ENCODE measurements around the gene OVOL2. TPM values are rescaled to one million over a fixed set of nuclear protein-coding genes. Genes with fewer than 3 reads are reported as not detected.
"Not testable (repeated sequence)": the region's sequence is repeated elsewhere in the genome, so short reads cannot be mapped to it uniquely, and the experiment has no call there.

The OVOL2 gene
- total RNA-seq, 2 experiments from 2014 or later = not detected

DNA sequence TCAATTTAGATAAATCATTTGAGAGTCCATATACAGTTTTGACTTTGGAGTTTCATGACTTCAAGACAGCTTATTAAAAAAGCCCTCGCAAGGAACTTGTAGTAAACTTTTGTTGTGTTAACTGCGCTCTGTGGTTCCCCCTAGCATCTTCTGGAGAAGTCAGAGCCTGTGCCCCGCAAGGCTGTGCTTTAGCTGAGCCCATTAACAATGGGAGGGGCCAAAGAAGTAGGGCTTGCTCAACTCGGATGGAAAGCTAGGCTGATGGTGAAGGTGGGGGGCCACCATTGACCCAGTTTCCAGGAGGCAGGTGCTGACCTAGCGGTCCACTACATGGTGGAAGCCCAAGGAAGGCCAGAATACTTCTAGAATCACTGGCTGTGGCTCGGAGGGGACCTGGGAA is 29.3 kb upstream of the OVOL2 start:
- ChIA-PET CTCF (no interaction called here), POLR2A (no interaction called here)
- DNase-seq (no peak), ATAC-seq (no peak)
- no peaks in the 10 kb centered on the region for H3K27me3 Mint-ChIP-seq (ENCODE audit: low read depth)
- no peak overlapping the region for H3K27ac Mint-ChIP-seq
- H3K4me3 Mint-ChIP-seq = no peak overlapping the region
- H3K4me1 Mint-ChIP-seq (ENCODE audit: low read depth) = no peaks in the 10 kb centered on the region
- H3K9me3 Mint-ChIP-seq (ENCODE audit: insufficient read depth) = no peaks in the 10 kb centered on the region
- no peaks in the 10 kb centered on the region for H3K36me3 Mint-ChIP-seq (ENCODE audit: low read depth)

DNA sequence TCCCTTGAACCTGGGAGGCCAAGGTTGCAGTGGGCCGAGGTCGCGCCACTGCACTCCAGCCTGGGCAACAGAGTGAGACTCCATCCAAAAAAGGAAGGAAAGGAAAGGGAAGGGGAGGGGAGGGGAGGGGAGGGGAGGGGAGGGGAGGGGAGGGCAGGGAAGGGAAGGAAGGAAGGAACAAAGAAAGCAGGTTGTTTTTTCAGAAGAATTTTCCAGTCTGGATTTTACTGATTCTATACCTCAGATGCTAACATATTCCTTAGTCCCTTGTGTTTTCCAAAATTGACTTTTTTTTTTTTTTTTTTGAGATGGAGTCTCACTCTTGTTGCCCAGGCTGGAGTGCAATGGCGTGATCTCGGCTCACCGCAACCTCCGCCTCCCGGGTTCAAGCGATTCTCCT is 23.1 kb upstream of the OVOL2 start:
- H3K4me3 Mint-ChIP-seq; H3K27ac Mint-ChIP-seq; H3K4me1 Mint-ChIP-seq (ENCODE audit: low read depth); CTCF ChIA-PET; DNase-seq; H3K36me3 Mint-ChIP-seq (ENCODE audit: low read depth); ATAC-seq; H3K9me3 Mint-ChIP-seq (ENCODE audit: insufficient read depth); POLR2A ChIA-PET; H3K27me3 Mint-ChIP-seq (ENCODE audit: low read depth): not testable (repeated sequence)

DNA sequence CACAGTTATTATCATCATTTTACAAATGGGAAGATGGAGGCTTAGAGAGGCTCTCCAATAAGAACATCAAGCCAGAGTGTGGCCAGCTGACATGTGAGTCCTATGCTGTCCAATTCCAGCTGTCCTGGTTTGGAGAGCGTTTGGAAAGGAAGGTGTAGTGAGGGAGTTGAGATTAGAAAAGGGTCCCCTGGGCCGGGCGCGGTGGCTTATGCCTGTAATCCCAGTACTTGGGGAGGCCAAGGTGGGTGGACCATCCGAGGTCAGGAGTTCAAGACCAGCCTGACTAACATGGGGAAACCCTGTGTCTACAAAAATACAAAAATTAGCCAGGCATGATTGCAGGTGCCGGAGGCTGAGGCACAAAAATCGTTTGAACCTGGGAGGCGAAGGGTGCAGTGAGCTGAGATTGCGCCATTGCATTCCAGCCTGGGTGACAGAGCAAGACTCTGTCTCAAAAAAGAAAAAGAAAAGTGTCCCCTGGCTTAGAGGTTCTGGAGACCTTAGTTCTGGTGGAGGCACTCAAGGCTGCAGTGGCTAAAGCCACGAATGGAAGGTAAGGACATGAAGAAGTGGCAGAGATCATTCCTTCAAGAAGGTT is 22.1 kb upstream of the OVOL2 start:
- no peaks in the 10 kb centered on the region for H3K27me3 Mint-ChIP-seq (ENCODE audit: low read depth)

DNA sequence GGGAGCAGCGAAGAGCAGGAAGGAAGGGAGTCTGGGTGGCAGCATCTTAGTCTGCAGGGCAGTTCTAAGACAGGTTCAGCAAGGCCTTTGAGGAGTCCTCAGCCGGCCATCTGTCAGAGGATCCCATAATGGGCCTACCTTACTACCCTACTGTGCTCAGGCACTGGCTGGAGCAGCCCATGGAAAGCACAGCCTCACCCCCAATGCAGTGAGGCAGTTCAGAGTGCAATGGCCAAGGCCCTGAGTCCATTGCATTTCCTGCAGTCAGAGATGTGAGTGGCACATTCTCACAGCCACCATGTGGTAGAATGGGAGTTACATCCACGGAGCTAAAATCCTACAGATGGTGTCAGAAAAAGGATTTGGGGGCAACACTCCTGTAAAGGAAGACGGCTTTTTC is 19.4 kb upstream of the OVOL2 start:
- H3K9me3 Mint-ChIP-seq (ENCODE audit: insufficient read depth) = no peaks in the 10 kb centered on the region
- no peak overlapping the region for H3K27ac Mint-ChIP-seq
- no peaks in the 10 kb centered on the region for H3K4me1 Mint-ChIP-seq (ENCODE audit: low read depth)
- DNase-seq (no peak), ATAC-seq (no peak)
- ChIA-PET POLR2A (no interaction called here), CTCF (no interaction called here)
- H3K4me3 Mint-ChIP-seq = no peak overlapping the region
- peaks cover 2% of the 10 kb centered on the region for H3K27me3 Mint-ChIP-seq (ENCODE audit: low read depth)
- H3K36me3 Mint-ChIP-seq (ENCODE audit: low read depth) = no peaks in the 10 kb centered on the region

More for the DNA sequence above, 22.1 kb upstream of the OVOL2 start:
- CTCF ChIA-PET = no interaction called here
- H3K4me1 Mint-ChIP-seq (ENCODE audit: low read depth) = no peaks in the 10 kb centered on the region
- POLR2A ChIA-PET = no interaction called here
- no peaks in the 10 kb centered on the region for H3K36me3 Mint-ChIP-seq (ENCODE audit: low read depth)
- H3K4me3 Mint-ChIP-seq = no peak overlapping the region
- DNase-seq = no peak
- no peaks in the 10 kb centered on the region for H3K9me3 Mint-ChIP-seq (ENCODE audit: insufficient read depth)
- no peak overlapping the region for H3K27ac Mint-ChIP-seq
- ATAC-seq = no peak

DNA sequence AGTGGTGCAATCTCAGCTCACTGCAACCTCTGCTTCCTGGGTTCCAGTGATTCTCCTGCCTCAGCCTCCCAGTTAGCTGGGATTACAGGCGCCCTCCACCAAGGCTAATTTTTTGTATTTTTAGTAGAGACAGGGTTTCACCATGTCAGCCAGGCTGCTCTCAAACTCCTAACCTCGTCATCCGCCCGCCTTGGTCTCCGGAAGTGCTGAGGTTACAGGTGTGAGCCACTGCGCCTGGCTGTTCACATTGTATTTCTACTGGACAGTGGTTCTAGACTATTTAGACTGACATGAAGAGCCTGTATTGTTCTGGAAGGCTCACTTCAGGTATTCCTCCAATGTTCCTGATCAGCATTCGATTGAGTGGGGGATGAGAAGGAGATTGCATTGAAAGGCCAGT is 14.8 kb upstream of the OVOL2 start:
- no peak overlapping the region for H3K27ac Mint-ChIP-seq
- no peak overlapping the region for H3K4me3 Mint-ChIP-seq
- DNase-seq = no peak
- ChIA-PET POLR2A (no interaction called here), CTCF (no interaction called here)
- H3K27me3 Mint-ChIP-seq (ENCODE audit: low read depth) = peaks cover 6% of the 10 kb centered on the region
- H3K4me1 Mint-ChIP-seq (ENCODE audit: low read depth) = no peaks in the 10 kb centered on the region
- no peaks in the 10 kb centered on the region for H3K9me3 Mint-ChIP-seq (ENCODE audit: insufficient read depth)
- no peak for ATAC-seq
- H3K36me3 Mint-ChIP-seq (ENCODE audit: low read depth) = no peaks in the 10 kb centered on the region

DNA sequence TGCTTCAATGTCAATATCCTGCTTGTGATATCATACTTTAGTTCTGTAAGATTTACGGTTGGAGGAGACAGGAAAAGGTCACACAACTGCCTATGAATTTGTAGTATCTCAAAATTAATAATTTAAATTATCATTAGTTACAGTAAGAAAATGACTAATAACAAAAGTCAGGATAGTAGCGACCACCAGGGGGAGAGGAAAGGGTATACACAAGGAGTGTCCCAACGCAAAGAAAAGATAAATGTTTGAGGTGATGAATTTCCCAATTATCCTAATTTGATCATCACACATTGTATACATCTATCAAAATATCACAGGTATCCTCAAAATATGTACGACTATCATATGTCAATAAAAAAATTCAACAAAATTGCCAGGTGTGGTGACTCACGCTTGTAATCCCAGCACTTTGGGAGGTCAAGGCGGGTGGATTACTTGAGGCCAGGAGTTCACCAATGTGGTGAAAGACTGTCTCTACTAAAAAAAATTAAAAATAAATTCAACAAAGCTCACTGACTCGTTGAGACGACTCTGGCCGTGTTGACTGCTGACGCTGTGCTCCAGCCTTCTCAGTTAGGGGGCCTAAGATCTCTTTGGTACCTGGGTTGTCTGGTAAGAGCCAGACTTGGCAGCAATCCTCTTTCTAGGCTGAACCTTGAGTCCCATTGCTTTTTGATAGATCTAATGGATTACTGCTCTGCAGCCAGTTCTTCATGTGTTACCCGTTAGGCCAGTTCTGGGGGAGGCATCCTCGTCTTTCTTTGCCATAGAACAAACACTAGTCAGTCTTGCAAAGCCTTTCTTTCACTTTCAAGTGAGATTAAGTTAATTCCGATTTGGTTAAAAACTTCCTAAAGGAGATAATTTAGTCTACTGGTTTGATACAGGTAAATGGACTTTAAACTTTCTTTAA is 9.0 kb upstream of the OVOL2 start:
- Mint-ChIP-seq H3K4me3 (no peak overlapping the region), H3K36me3 (ENCODE audit: low read depth) (no peaks in the 10 kb centered on the region), H3K9me3 (ENCODE audit: insufficient read depth) (no peaks in the 10 kb centered on the region), H3K27ac (no peak overlapping the region), H3K4me1 (ENCODE audit: low read depth) (no peaks in the 10 kb centered on the region), H3K27me3 (ENCODE audit: low read depth) (peaks cover 15% of the 10 kb centered on the region)
- ATAC-seq = no peak
- DNase-seq = no peak
- CTCF ChIA-PET = no interaction called here
- POLR2A ChIA-PET = no interaction called here

DNA sequence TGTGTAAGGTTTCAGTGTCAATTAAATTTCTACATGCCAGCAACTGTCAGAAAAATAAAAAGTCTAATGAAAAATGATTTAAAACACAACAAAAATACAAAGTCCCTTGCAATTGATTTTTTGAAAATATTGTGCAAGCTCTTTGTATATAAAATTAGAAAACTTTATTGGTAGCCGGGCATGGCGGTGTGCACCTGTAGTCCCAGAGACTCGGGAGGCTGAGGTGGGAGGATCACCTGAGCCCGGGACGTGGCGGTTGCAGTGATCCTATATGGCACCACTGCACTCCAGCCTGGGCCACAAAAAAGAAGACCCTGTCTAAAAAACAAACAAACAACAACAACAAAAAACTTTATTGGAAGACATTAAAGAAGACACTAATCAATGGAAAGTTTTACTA is 6.0 kb upstream of the OVOL2 start:
- ATAC-seq (no peak), DNase-seq (no peak)
- Mint-ChIP-seq H3K4me3 (no peak overlapping the region), H3K4me1 (ENCODE audit: low read depth) (peaks cover under 1% of the 10 kb centered on the region), H3K36me3 (ENCODE audit: low read depth) (no peaks in the 10 kb centered on the region), H3K27ac (no peak overlapping the region), H3K9me3 (ENCODE audit: insufficient read depth) (no peaks in the 10 kb centered on the region), H3K27me3 (ENCODE audit: low read depth) (peaks cover 28% of the 10 kb centered on the region)
- ChIA-PET CTCF (no interaction called here), POLR2A (no interaction called here)

DNA sequence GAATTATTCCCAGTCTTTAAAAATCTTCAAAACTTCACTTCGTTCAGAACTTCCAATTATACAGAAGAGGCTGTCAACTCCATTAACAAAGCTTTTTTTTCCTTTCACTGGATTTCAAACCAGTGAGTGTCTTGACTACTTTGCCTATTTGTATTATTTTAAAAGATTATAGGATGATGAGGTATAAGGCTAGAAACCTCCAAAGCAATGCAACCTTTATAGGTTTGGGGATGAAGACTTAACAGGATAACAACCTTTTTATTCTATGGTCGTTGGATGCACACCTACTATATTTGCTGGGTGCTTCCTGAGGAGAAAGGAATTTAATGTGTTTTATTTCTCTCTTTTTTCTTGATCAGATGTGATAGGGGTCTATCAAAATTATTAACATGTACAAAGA is 1.9 kb upstream of the OVOL2 start:
- H3K36me3 Mint-ChIP-seq (ENCODE audit: low read depth) = no peaks in the 10 kb centered on the region
- H3K27ac Mint-ChIP-seq = no peak overlapping the region
- POLR2A ChIA-PET = no interaction called here
- peaks cover 15% of the 10 kb centered on the region for H3K4me1 Mint-ChIP-seq (ENCODE audit: low read depth)
- H3K9me3 Mint-ChIP-seq (ENCODE audit: insufficient read depth) = no peaks in the 10 kb centered on the region
- DNase-seq = no peak
- CTCF ChIA-PET = no interaction called here
- H3K27me3 Mint-ChIP-seq (ENCODE audit: low read depth) = peaks cover 54% of the 10 kb centered on the region
- ATAC-seq = no peak
- no peak overlapping the region for H3K4me3 Mint-ChIP-seq

DNA sequence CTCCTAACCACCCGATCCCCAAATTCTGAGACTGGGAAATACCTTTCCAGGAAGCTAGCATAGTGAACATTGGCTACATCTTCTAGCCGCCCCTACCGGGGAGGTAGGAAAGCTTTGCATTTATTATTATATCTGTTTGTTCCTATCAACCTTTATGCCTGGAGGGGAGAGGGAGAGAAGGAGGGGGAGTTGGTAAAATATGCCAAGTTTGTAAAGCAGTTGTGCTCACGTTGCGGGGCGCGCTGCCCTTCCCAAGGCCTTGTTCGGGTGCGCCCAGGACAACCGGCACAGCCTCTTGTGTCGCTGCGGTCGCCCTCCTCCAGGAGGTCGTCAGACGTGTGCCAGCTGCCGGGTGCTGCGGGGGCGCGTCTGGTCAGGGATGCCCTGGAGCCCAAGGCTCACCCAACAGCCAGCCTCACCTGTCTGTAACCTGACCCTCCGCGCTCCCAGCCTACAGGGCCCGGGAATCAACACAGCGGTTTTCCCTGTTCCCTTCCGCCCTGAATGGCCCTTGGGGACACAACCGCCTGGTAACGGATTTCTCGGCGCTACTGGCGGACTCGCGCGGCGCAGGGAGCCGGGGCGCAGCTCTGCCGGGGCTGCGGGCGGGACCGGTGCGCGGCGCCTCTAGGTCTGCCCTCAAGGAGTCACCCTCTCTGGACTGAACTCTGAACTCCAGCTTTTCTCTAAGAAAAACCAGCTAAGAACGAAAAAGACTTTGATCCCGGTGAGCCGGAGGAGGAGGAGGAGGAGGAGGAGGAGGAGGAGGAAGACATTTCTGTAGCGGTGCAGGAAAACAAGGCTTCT is 1.1 kb upstream of the OVOL2 start:
- H3K27ac Mint-ChIP-seq = no peak overlapping the region
- H3K27me3 Mint-ChIP-seq (ENCODE audit: low read depth) = peaks cover 54% of the 10 kb centered on the region
- DNase-seq = no peak
- ATAC-seq = no peak
- no peak overlapping the region for H3K4me3 Mint-ChIP-seq
- ChIA-PET CTCF (no interaction called here), POLR2A (interaction anchor here (0.7 kb wide), 1 partner anchor 18 kb away, joined by 3 read pairs; no protein-coding TSS in a partner anchor)
- no peaks in the 10 kb centered on the region for H3K36me3 Mint-ChIP-seq (ENCODE audit: low read depth)
- H3K4me1 Mint-ChIP-seq (ENCODE audit: low read depth) = peaks cover 15% of the 10 kb centered on the region
- no peaks in the 10 kb centered on the region for H3K9me3 Mint-ChIP-seq (ENCODE audit: insufficient read depth)

DNA sequence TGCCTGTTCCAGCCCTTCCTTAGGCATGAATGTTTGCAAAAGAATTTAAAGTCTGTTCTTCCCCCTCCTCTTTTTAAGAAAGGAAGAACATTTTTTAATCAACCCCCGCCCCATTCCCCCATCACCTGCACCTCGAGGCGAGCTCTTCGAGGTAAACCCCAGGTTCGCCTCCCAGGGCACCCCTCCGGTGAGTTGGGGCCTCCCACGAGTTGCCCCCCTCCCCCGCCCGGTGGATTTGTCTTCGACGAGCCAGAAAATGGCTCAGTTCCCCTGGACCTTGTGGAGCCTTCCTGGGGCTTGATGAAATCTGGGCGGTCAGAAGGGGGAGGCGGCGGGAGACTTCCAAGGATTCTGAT is 256 bp upstream of the OVOL2 start:
- Mint-ChIP-seq H3K27ac (no peak overlapping the region), H3K4me1 (ENCODE audit: low read depth) (peaks cover 15% of the 10 kb centered on the region), H3K27me3 (ENCODE audit: low read depth) (peaks cover 59% of the 10 kb centered on the region), H3K9me3 (ENCODE audit: insufficient read depth) (no peaks in the 10 kb centered on the region), H3K36me3 (ENCODE audit: low read depth) (no peaks in the 10 kb centered on the region), H3K4me3 (no peak overlapping the region)
- ChIA-PET POLR2A (interaction anchor here (0.7 kb wide), 1 partner anchor 18 kb away, joined by 3 read pairs; no protein-coding TSS in a partner anchor), CTCF (no interaction called here)
- ATAC-seq (no peak), DNase-seq (no peak)

DNA sequence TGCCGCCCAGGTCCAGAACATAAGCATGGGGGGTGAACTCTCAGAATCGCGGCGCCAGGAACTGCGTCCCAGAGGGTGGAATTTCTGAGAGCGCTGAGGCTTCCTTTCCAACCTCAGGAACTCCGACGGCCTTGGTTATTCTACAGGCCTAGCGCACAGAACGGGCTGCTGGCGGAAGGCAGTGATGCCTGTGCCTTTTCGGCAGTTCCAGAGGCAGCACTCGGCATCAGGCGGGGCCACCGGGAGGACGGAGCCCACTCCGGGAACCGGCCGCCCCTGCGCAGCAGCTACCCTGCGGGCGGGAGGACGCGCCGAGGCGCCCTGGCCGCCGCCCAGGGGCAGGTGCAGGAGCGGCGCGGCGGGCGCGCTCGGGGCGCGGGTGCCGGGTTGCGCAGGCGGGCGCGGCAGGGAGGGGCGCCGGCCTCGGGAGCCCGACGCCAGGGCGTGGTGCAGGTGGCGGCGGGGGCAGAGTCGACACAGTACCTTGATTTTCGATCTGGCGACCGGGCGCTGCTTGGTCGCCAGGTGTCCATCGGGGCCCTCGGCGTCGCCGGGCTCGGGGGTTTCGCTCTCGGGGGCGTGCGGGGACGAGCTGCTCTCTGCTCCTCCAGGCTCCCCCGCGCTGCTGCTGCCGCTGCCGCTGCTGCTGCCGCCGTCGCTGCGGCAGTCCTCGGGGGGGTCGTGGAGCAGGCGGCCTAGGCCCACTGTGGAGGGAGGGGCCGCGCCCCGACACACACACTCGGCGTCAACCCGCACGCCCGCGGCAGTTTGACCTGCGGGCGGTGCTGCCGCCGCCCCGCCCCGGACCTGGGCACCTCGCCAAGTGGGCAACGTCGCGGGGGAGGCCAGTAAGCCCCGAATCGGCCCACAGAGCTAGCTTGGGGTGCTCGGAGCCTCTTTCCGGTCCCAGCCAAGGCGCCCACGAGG is 1.3 kb downstream of the OVOL2 start:
- CTCF ChIA-PET = no interaction called here
- H3K4me3 Mint-ChIP-seq = peak overlapping the region; percentile 38
- no peak overlapping the region for H3K27ac Mint-ChIP-seq
- DNase-seq (no peak), ATAC-seq (peak; percentile 63)
- peaks cover 62% of the 10 kb centered on the region for H3K27me3 Mint-ChIP-seq (ENCODE audit: low read depth)
- POLR2A ChIA-PET = no interaction called here
- H3K9me3 Mint-ChIP-seq (ENCODE audit: insufficient read depth) = no peaks in the 10 kb centered on the region
- no peaks in the 10 kb centered on the region for H3K36me3 Mint-ChIP-seq (ENCODE audit: low read depth)
- H3K4me1 Mint-ChIP-seq (ENCODE audit: low read depth) = peaks cover 15% of the 10 kb centered on the region

All from activated CD8-positive, alpha-beta T cell treated with anti-CD3 and anti-CD28 coated beads, Interleukin-2, amount 10 ng/mL, durations not matched to agents 7 days and 5 days (primary cell).